ENCODE measurements around the gene KANSL3. TPM values are rescaled to one million over a fixed set of nuclear protein-coding genes. Genes with fewer than 3 reads are reported as not detected.
A peak's percentile ranks its signal among the peaks of the same experiment; 100 is the strongest.
"Not testable (repeated sequence)": the region's sequence is repeated elsewhere in the genome, so short reads cannot be mapped to it uniquely, and the experiment has no call there.

KANSL3 gene
- polyA plus RNA-seq, 3 donors: 53.7 to 55.1 (median 54.2) TPM

DNA sequence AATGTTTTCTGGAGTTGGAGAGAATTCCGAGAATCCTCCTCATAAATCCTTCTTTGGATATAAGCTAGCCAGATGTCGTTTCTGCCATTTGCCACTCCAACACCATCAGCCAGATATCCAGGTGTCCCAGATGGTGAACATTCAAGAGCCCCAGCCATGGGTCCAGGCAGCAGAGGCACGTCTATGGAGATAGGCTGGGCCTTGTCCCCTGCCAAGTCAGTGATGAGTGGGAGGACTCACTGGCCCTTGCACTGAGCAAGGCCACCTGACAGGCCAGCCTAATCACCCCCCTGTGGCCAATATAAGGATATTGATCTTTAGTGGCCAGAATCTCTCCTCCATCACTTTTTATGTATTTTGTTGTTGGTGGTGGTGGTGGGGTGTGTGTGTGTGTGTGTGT, 73.5 kb downstream of the KANSL3 start:
- no peak for DNase-seq (ENCODE audit: low read depth in 3 of 3, low spot score in 2 of 3)

DNA sequence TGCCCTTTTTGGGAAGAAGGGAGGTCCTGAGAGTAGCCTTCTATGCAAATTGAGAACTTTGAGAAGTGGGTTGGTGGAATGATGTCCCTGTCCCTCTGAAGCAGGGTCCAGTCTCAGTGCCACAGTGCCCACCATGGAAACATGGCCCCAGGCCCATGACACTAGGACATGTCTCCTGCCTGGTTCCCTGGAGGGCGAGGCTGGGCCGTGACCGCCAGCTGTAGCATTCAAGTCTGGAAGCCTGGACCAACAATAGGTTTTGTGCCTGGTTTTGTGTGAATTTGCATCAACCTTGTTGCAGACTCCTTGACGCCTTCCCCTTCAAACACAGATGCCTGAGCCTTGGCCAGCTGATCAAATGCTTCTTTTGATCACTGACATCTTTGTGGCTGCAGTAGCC, 74.1 kb downstream of the KANSL3 start:
- DNase-seq (ENCODE audit: low read depth in 3 of 3, low spot score in 2 of 3): no peak

DNA sequence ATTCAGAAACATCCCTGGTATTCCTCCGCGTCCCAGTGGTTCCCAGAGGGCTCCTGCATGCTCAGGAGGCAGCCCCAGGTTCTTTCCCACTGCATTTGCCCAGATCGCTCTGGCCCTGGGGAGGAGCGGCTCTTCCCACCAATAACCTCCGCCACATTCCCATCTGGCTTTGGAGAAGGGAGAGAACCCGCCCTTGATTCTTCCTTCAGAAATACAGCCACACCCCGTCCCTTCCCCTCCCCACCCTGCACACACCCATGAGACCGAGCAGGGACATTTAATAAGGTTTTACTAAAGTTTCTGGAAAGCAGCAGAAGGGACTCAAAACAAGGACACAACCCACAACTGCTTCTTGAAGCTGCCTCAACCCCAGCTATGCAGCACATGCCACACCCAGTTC, 79.6 kb downstream of the KANSL3 start:
- no peak for DNase-seq (ENCODE audit: low read depth in 3 of 3, low spot score in 2 of 3)

DNA sequence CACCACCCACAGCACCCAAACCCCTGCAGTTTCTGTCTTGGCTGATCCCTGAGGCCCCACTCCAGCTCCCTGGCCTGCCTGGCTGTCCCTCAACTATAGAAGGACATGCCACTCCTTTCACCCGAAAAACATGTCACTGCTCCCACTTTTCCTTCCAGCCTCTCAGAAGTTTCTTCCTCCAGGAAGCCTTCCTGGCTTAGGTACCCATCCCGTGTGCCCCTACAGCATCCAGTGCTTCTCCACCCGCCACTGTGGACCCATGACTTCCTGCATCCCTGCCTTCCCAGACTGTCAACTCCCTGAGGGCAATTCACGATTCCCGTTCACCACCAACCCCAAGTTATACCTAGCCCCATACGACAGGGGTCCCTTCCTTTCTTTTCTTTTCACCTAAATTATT, 80.1 kb downstream of the KANSL3 start:
- DNase-seq (ENCODE audit: low read depth in 3 of 3, low spot score in 2 of 3): no peak

DNA sequence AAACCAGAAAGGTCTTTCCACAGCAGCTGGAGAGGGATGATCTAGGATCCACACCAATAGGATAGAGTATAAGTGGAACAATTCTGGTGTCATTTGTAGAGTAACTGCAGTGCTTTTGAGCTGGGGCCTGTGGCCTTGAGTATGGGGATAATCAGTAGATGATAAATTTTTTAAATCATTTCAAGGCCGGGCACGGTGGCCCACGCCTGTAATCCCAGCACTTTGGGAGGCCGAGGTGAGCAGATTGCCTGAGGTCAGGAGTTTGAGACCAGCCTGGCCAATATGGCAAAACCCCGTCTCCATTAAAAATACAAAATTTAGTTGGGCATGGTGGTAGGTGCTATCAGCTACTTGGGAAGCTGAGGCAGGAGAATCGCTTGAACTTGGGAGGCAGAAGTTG, 80.7 kb downstream of the KANSL3 start:
- DNase-seq (ENCODE audit: low read depth in 3 of 3, low spot score in 2 of 3): not testable (repeated sequence)

DNA sequence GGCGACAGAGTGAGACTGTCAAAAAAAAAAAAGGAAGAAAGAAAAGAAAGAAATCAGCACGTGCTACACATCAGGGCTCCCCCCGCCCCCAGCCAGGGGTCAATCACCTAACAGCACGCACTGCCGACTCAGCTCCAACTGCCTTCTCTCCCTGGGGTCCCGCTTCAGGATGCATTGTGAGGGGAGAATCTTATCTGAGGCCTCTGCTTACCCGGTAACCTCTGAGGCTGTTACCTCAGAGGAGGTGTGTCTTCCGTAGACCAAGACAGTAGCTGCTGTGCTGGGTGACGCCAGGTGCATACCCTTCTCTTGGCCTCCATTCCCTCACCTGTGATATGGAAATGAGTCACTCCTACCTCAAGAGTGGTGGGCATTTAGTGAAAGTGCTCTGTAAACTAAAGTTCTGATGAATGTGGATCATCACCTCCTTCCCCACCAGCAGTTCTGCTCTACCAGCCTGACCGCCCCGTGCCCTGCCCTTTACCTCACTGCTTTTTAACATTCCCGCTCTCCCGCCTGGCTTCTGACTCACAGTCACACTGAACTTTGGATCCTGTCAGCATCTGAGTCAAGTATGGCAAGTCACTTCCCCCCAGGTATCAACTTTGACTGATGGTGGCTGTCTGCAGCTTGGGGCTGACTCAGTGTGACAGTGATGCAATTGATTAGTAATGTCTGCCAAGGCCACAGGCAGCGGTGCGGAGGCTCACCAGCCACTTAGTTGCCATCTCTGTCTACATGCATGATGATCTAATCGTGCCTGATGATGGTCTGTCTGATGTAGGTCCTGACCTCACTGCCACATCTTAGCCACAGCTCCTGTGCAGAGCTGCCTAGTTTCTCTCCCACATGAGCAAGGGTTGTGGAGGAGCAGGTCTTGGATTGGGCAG, 81.4 kb downstream of the KANSL3 start:
- no peak for DNase-seq (ENCODE audit: low read depth in 3 of 3, low spot score in 2 of 3)

DNA sequence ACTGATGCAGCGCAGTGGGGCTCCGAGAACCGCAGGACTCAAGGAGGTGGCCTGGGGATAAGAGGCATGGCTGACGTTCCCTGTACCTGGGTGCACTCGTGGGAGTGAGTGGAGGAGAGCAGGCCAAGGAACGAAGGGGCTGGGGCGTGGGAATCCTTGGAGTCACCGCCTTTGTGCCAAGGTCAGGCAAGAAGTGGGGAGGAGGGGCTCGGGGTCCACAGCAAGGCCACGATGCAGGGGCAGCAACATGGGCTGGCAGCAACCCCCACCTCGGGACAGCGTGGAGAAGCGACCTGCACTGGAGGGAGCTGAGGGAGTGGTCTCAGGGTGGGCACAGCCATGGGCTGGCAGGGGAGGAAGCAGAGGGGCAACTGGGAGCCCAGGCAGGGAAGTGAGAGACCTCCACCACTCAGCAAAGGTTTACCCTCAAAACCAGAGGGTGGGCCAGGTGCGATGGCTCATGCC, 82.9 kb downstream of the KANSL3 start:
- DNase-seq (ENCODE audit: low read depth in 3 of 3, low spot score in 2 of 3): no peak

DNA sequence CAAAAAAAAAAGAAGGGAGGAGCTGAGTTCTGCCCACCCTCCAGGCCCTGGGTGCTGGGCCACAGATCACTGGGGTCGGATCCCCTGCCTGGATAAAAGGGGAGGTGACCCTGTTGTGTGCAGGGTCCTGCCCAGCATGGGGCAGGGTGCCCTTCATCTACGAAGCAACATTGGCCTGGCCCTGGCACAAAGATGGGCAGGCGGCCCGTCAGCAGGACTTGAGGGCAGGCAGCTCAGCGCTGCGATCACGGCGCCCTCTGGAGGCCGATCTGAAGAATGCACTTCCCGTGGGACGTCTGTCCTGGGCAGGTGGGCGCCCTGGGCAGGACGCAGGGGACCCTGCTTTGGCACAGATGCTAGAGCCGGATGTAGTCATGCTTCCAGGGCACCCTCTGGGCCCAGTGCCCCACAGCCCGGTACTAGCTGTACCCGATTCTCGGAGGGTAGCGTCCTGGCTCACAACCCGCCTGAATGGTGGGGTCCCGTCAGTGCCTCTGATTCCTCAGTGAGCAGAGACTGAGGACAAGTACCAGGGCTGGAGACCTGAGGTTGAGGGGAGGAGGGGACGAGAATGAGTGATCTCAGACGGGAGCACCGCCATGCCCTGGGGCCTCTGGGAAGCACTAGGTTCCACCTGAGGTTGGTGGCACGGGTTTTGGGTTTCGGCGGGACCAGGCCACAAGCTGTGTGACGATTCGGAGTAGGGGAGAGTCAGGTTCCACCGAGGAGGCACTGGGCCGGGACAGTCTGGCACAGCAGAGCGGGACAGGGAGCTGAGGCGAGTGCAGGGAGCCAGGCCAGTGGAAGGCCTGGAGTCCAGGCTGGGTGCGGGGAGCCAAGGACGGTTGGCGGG, 83.6 kb downstream of the KANSL3 start:
- DNase-seq (ENCODE audit: low read depth in 3 of 3, low spot score in 2 of 3): peak in 1 of 3 donors; percentile 46

DNA sequence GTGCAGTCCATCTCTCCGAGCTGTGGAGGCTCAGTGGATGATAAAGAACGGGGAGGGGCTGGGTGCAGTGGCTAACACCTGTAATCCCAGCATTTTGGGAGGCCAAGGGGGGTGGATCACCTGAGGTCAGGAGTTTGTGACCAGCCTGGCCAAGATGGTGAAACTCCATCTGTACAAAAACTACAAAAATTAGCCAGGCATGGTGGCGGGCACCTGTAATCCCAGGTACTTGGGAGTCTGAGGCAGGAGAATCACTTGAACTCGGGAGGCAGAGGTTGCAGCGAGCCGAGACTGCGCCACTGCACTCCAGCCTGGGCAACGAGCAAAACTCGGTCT, 84.2 kb downstream of the KANSL3 start:
- not testable (repeated sequence) for DNase-seq (ENCODE audit: low read depth in 3 of 3, low spot score in 2 of 3)

DNA sequence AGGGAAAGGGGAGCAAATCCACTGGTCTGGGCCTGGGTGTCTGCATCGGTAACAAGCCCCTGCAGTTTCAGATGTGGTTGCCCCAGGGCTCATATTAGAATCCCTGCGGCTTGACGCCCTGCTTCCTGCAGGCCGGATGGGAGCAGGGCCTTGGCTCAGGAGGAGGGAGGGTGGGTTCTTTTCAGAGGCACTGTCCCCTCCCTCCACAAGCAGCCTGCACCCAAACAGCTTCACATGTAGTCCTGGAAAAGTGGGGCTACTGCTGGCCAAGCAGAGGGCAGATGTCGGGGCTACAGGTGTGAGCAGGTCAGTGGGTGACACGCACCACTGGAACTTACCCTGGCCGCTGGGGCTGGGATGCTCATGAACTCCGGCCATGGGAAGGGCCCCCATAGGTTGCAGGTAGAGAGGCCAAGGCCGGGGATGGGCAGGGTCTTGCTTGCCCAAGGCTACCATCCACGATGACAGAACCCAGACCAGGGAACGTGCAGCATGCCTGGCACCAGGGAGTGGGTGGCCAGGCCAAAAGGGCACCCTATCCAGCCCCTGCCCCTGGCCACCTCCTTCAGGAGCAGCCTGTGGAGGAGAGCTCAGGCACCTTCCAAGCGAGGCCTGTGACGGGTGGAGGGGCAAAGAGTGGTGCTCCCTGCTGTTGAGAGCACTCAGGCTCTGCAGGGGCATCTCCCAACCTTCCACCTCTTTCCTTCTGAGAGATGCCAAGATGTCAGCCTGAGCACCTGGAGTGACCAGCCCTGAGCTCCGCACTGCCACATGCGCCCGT, 84.7 kb downstream of the KANSL3 start:
- DNase-seq (ENCODE audit: low read depth in 3 of 3, low spot score in 2 of 3): no peak

DNA sequence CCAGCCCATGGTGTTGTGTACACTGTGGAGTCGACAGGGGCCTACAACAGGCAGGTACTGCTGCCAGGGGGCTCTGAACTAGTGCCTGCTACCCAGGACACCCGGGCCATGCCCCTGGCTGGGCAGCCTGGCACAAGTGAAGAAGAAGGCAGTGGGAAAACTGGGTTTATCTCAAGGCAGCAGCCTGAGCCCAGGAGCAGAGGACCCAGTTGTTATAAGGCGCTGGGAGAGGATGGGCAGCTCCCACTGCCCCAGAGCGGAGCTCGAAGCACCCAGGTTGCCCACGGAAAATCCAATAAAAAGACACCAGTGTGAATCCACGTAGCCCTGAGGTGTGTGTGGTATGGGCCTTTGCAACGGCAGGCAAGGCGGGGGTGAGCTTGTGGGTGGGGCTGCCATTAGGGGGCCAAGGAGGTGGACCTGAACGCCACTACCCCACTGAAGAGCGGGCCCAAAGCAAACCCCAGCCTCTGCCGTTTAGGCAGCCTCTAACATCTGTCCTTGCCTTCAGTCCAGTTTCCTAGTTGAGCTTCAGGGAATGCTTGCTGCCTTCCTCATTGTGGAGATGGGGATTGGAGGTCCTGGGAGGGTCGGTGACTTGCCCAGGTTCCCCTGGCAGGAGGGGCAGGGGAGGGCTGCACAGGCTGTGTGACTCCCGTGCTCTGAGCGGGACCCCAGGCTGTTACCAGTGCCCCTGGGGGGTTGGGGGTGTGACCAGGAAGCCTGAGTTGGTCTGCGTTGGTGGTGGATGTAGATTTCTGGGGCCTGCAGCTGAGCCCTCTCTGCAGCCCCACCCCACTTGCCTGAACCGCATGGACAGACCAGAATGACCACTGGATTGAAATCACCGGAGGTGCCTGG, 85.6 kb downstream of the KANSL3 start:
- DNase-seq (ENCODE audit: low read depth in 3 of 3, low spot score in 2 of 3): no peak

DNA sequence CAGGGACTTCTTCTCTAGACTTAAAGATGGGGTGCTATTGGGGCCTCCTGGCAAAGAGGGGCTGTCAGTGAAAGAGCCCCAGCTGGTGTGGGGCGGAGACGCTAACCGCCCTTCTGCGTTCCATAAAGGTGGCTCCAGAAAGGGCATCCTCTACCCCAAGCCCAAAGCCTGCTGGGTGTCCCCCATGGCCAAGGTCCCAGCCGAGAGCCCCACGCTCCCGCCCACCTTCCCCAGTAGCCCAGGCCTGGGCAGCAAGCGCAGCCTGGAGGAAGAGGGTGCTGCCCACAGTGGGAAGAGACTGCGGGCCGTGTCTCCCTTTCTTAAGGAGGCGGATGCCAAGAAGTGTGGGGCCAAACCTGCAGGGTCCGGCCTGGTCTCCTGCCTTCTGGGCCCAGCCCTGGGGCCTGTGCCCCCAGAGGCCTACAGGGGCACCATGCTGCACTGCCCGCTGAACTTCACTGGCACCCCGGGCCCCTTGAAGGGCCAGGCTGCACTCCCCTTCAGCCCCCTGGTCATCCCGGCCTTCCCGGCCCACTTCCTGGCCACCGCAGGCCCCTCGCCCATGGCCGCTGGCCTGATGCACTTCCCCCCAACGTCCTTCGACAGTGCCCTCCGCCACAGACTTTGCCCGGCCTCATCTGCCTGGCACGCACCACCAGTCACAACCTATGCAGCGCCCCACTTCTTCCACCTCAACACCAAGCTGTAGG, 86.4 kb downstream of the KANSL3 start:
- no peak for DNase-seq (ENCODE audit: low read depth in 3 of 3, low spot score in 2 of 3)

DNA sequence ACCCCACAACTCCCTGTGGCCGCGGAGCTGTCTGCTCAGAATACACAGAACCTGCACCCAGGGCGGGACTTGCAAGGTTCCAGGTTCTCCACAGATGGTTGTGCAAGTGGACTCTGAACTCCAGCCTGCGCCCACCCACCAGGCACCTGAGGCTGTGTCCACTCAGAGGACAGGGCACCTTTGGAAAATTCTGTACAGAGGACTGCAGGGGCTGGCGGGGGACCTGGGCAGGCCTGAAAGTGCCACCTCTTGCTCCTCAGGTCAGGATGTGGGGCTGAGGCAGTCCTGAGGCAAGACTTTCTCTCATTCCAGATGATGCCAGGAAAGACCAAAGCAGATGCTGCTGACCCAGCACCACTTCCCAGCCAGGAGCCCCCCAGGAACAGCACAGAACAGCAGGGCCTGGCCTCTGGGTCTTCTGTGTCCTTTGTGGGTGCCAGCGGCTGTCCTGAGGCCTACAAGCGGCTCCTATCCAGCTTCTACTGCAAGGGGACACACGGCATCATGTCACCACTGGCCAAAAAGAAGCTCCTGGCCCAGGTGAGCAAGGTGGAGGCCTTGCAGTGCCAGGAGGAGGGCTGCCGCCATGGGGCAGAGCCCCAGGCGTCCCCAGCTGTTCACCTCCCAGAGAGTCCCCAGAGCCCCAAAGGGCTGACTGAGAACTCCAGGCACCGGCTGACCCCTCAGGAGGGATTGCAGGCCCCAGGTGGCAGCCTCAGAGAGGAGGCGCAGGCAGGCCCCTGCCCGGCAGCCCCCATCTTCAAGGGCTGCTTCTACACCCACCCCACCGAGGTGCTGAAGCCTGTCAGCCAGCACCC, 87.1 kb downstream of the KANSL3 start:
- no peak for DNase-seq (ENCODE audit: low read depth in 3 of 3, low spot score in 2 of 3)

DNA sequence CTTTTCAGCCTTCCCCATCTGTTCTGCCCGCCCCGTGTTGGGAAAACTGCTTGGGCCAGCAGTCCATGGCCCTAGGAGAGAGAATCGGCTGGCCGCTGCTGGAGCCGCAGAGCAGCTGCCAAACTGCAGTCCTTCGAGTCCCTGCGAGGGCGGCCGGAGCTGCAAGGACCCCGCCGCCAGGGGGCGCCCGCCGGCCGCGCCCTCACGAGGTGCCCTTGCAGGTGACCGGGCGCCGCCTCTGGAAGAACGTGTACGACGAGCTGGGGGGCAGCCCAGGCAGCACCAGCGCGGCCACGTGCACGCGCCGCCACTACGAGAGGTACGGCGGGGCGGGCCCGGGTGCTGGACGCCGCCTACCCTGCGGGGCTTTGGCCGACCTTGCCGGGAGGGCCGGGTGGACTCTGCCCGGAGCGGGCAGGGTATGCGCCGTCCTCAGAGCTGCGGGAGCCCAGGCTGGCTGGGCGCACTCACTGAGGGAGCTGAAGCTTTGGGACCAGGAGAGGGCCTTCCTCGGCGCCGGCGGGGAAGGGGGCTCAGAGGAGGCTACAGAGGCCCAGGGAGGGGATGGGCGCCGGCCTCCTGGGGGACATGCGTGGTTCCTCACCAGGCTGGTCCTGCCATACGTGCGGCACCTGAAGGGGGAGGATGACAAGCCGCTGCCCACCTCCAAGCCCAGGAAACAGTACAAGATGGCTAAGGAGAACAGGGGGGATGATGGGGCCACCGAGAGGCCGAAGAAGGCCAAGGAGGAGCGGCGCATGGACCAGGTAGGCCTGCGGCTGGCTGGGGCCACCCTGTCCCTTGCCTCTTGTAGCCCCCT, 87.9 kb downstream of the KANSL3 start:
- DNase-seq (ENCODE audit: low read depth in 3 of 3, low spot score in 2 of 3): no peak

DNA sequence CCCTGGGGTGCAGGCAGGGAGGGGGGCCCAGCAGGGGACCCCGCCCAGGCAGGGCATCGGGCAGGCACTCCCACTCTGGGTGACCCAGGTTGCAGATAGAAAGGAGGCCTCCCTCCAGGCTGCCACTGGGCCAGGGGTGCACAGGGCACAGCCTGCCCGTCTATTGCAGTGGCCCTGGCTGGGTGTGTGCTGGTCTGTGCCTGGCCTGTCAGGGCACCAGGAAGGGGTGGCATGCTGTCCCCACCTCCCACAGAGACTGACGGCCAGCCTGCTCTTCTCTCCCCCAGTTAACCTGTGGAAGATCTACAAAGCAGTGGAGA, 88.7 kb downstream of the KANSL3 start:
- DNase-seq (ENCODE audit: low read depth in 3 of 3, low spot score in 2 of 3): no peak

DNA sequence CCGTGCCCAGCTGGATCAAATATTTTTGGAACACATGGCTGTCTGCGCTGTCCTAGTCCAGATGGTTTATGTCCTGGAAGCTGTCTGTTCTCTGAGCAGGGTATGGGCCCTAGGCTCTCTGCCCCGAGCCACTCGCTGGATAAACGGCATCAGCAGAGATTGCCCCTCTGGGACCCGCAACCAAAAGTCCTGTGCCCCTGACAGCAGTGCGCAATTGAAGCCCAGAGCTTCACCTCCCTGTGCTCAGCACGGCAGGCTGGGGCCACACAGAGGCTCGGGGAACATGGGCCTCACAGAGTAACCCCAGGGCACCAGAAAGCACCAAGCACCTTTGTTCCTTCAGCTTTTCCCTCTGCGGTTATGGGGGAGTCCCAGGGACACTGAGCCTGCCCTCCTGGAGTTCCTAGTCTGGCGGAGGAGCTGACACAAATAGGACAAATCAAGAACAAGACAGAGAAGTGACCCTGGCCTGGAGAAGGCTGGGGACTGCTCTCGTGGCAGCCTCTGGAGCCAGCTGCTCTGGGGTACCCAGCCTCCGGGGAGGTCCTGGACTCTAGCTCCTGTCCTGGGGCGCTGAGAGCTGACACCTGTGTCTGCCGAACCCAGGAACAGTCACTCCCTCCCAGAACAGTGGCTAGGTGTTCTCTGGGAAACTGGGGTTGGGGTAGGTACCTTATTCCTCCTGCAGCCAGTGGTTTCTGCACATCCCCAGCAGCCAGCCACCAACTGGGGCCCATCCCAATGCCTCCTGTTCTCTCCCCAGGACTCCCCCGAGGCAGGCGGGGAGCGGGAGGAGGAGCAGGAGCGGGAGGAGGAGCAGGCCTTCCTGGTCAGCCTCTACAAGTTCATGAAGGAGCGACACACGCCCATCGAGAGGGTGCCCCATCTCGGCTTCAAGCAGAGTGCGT, 89.3 kb downstream of the KANSL3 start:
- DNase-seq (ENCODE audit: low read depth in 3 of 3, low spot score in 2 of 3): no peak

DNA sequence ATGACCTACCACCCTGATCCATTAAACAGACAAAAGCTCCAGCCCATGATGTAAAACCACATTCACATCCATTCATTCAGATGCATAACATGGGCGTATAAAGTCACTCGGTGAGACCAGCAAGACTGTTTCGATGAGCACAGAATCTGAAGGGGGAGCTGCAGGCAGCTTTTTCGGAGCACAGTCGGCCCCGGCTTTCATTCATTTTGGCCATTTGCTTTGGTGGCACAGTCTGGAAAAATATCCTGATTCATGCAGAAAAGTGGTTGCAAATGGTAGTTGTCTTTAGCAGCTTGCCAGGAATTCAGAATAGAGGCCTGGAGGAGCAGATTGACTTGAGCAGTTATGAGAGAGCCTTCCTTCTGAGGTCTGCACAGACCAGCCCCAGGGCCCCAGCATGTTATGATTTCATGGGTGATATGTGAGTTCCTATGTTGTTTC, 90.4 kb downstream of the KANSL3 start:
- no peak for DNase-seq (ENCODE audit: low read depth in 3 of 3, low spot score in 2 of 3)

All from right renal cortex interstitium (tissue), 3 donors.